DMS114 treated with DMSO at 0.1 percent for 48 hours (cell line): ENCODE results near the gene UBE2V1.

Experiments
- DNase-seq: peaks from one replicate; lab custom pipeline; 2025; ENCODE audit not compliant: unreplicated experiment; lab: John Stamatoyannopoulos, UW

The UBE2V1 gene

GRCh38 chr20:50048420-50049166 is 64.4 kb downstream of the UBE2V1 start:
- no peak for DNase-seq

GRCh38 chr20:50044353-50044960 is 68.5 kb downstream of the UBE2V1 start:
- DNase-seq, result no peak

GRCh38 chr20:50043573-50044352 is 69.2 kb downstream of the UBE2V1 start:
- DNase-seq, result no peak

- no peak for DNase-seq
Observed at GRCh38 chr20:50042370-50043313, 70.3 kb downstream of the UBE2V1 start.

GRCh38 chr20:50041246-50041873 is 71.6 kb downstream of the UBE2V1 start:
- no peak for DNase-seq

GRCh38 chr20:50040432-50041245 is 72.3 kb downstream of the UBE2V1 start:
- DNase-seq, result no peak

- DNase-seq, result no peak
Observed at GRCh38 chr20:50039706-50040431, 73.1 kb downstream of the UBE2V1 start.

GRCh38 chr20:50038574-50038991 is 74.4 kb downstream of the UBE2V1 start:
- no peak for DNase-seq

GRCh38 chr20:50038169-50038568 is 74.8 kb downstream of the UBE2V1 start:
- no peak for DNase-seq

GRCh38 chr20:50037575-50037974 is 75.4 kb downstream of the UBE2V1 start:
- DNase-seq, result no peak

GRCh38 chr20:50037123-50037522 is 75.8 kb downstream of the UBE2V1 start:
- no peak for DNase-seq

GRCh38 chr20:50036703-50037102 is 76.2 kb downstream of the UBE2V1 start:
- DNase-seq, result no peak

GRCh38 chr20:50034567-50035180 is 78.3 kb downstream of the UBE2V1 start:
- no peak for DNase-seq

GRCh38 chr20:50032955-50033666 is 79.8 kb downstream of the UBE2V1 start:
- no peak for DNase-seq
